Neural cell (in vitro differentiated cells): Measurements from ENCODE around the gene TAF6.

Experiments used
- CTCF ChIP-seq: fragments of 450-650 bp; IDR thresholded peaks from 2 replicates; pipeline ENCODE4 v1.5.1; 2014; ENCODE audit warnings: antibody characterized with exemption, mild to moderate bottlenecking, moderate library complexity; ENCODE audit not compliant: poor library complexity, severe bottlenecking
- EZH2 ChIP-seq: fragments of 200-600, 300-800 bp; shearing (Covaris generic), sonication (generic); IDR thresholded peaks from 2 replicates; pipeline ENCODE4 v1.6.1; 2014; ENCODE audit warnings: antibody characterized with exemption, low read length, borderline replicate concordance, mild to moderate bottlenecking; ENCODE audit not compliant: insufficient read depth, poor library complexity, severe bottlenecking
- POLR2AphosphoS5 ChIP-seq: IDR thresholded peaks from 2 replicates; pipeline ENCODE4 v1.6.1; 2012
- REST ChIP-seq: IDR thresholded peaks from 2 replicates; pipeline ENCODE4 v1.6.1; 2012; ENCODE audit warnings: borderline replicate concordance
- SMC3 ChIP-seq: fragments of 450-650 bp; conservative IDR thresholded peaks from 2 replicates; pipeline ENCODE4 v1.6.1; 2014; ENCODE audit warnings: antibody characterized with exemption, mild to moderate bottlenecking, moderate library complexity; ENCODE audit not compliant: poor library complexity
- TAF1 ChIP-seq: IDR thresholded peaks from 2 replicates; pipeline ENCODE4 v1.6.1; 2012; ENCODE audit warnings: low read depth

GRCh38 chr7:100148225-100148558, 29.0 kb upstream of the TAF6 start:
- TF ChIP-seq CTCF (no peak), POLR2AphosphoS5 (no peak), REST (no peak), SMC3 (no peak), EZH2 (no peak), TAF1 (no peak)
